ENCODE measurements around the gene HNRNPK. TPM values are rescaled to one million over a fixed set of nuclear protein-coding genes. Genes with fewer than 3 reads are reported as not detected.

The HNRNPK gene
- polyA plus RNA-seq, 1 donor from 2014 or later: 763 TPM

- H3K27me3 Mint-ChIP-seq: no peaks in the 10 kb centered on the region
- H3K9me3 Mint-ChIP-seq: peaks cover 0 to 2% (median 0%) of the 10 kb centered on the region in 3 donors
- H3K27ac Mint-ChIP-seq: no peak overlapping the region
- peaks cover 7% of the 10 kb centered on the region for H3K36me3 Mint-ChIP-seq
- H3K4me3 Mint-ChIP-seq: peak overlapping the region in 1 of 4 donors; percentile 76
- peaks cover 16 to 22% (median 17%) of the 10 kb centered on the region in 3 donors for H3K4me1 Mint-ChIP-seq
Measured at GRCh38 chr9:83986765-83987401, 6.9 kb upstream of the HNRNPK start.

GRCh38 chr9:83986195-83986594, 6.2 kb upstream of the HNRNPK start:
- H3K4me3 Mint-ChIP-seq: peak overlapping the region in 3 of 4 donors; percentile 58 to 82 (median 63)

GRCh38 chr9:83981126-83981871, 1.3 kb upstream of the HNRNPK start:
- Mint-ChIP-seq H3K36me3 (no peaks in the 10 kb centered on the region), H3K4me3 (peak overlapping the region; percentile 98 to 100 (median 100)), H3K9me3 (no peaks in the 10 kb centered on the region), H3K27ac (peak overlapping the region; percentile 98 to 100 (median 99)), H3K27me3 (no peaks in the 10 kb centered on the region), H3K4me1 (peaks cover 26 to 37% (median 27%) of the 10 kb centered on the region in 3 donors)

More at GRCh38 chr9:83986195-83986594, 6.2 kb upstream of the HNRNPK start:
- Mint-ChIP-seq H3K27ac (peak overlapping the region in 2 of 3 donors; percentile 10 to 32), H3K36me3 (peaks cover 6% of the 10 kb centered on the region), H3K9me3 (peaks cover 0 to 2% (median 0%) of the 10 kb centered on the region in 3 donors), H3K4me1 (peaks cover 20 to 28% (median 21%) of the 10 kb centered on the region in 3 donors), H3K27me3 (no peaks in the 10 kb centered on the region)

- H3K4me3 Mint-ChIP-seq: peak within 1 kb of the TSS; percentile 98 to 100 (median 100)
- H3K27ac Mint-ChIP-seq: peak within 1 kb of the TSS; percentile 98 to 100 (median 99)
- no peaks in the 10 kb centered on the region for H3K27me3 Mint-ChIP-seq
- H3K9me3 Mint-ChIP-seq: no peaks in the 10 kb centered on the region
- peaks cover 24 to 40% (median 29%) of the 10 kb centered on the region in 3 donors for H3K4me1 Mint-ChIP-seq
- no peaks in the 10 kb centered on the region for H3K36me3 Mint-ChIP-seq
Measured at GRCh38 chr9:83980395-83981125, 545 bp upstream of the HNRNPK start, which contains the start of gene RMI1. Gene RMI1 (plus strand): TSS chr9:83980805. CDS start chr9:84000987, 20,182 bp downstream.

GRCh38 chr9:83978992-83979811, 813 bp downstream of the HNRNPK start:
- Mint-ChIP-seq H3K4me3 (peak overlapping the region; percentile 98 to 100 (median 100)), H3K9me3 (no peaks in the 10 kb centered on the region), H3K27ac (peak overlapping the region; percentile 98 to 100 (median 99)), H3K27me3 (no peaks in the 10 kb centered on the region), H3K36me3 (peaks cover 3% of the 10 kb centered on the region), H3K4me1 (peaks cover 36 to 52% (median 37%) of the 10 kb centered on the region in 3 donors)

GRCh38 chr9:83977196-83977595, 2.8 kb downstream of the HNRNPK start:
- Mint-ChIP-seq H3K4me3 (peak overlapping the region in 3 of 4 donors; percentile 98 to 100 (median 100)), H3K4me1 (peaks cover 33 to 50% (median 35%) of the 10 kb centered on the region in 3 donors), H3K9me3 (no peaks in the 10 kb centered on the region), H3K27ac (peak overlapping the region in 1 of 3 donors; percentile 99), H3K36me3 (peaks cover 3% of the 10 kb centered on the region), H3K27me3 (no peaks in the 10 kb centered on the region)

- peak overlapping the region in 1 of 3 donors; percentile 49 for H3K27ac Mint-ChIP-seq
- H3K4me1 Mint-ChIP-seq: peaks cover 27 to 53% (median 37%) of the 10 kb centered on the region in 3 donors
- peaks cover 6% of the 10 kb centered on the region for H3K36me3 Mint-ChIP-seq
- H3K4me3 Mint-ChIP-seq: peak overlapping the region in 1 of 4 donors; percentile 74
- H3K27me3 Mint-ChIP-seq: no peaks in the 10 kb centered on the region
- no peaks in the 10 kb centered on the region for H3K9me3 Mint-ChIP-seq
Measured at GRCh38 chr9:83976372-83976771, 3.6 kb downstream of the HNRNPK start.

GRCh38 chr9:83975300-83975699, 4.7 kb downstream of the HNRNPK start:
- H3K9me3 Mint-ChIP-seq: no peaks in the 10 kb centered on the region
- peaks cover 7% of the 10 kb centered on the region for H3K36me3 Mint-ChIP-seq
- no peaks in the 10 kb centered on the region for H3K27me3 Mint-ChIP-seq
- peaks cover 25 to 51% (median 35%) of the 10 kb centered on the region in 3 donors for H3K4me1 Mint-ChIP-seq
- peak overlapping the region in 2 of 4 donors; percentile 10 to 74 for H3K4me3 Mint-ChIP-seq
- peak overlapping the region; percentile 23 to 53 (median 49) for H3K27ac Mint-ChIP-seq

GRCh38 chr9:83972286-83972685, 7.7 kb downstream of the HNRNPK start:
- no peaks in the 10 kb centered on the region for H3K9me3 Mint-ChIP-seq
- H3K27me3 Mint-ChIP-seq: no peaks in the 10 kb centered on the region
- H3K27ac Mint-ChIP-seq: peak overlapping the region in 2 of 3 donors; percentile 26 to 73
- peaks cover 18 to 39% (median 25%) of the 10 kb centered on the region in 3 donors for H3K4me1 Mint-ChIP-seq
- H3K36me3 Mint-ChIP-seq: peaks cover 7% of the 10 kb centered on the region
- H3K4me3 Mint-ChIP-seq: no peak overlapping the region

- H3K4me3 Mint-ChIP-seq: peak overlapping the region in 1 of 4 donors; percentile 35
- H3K27me3 Mint-ChIP-seq: no peaks in the 10 kb centered on the region
- H3K27ac Mint-ChIP-seq: peak overlapping the region in 2 of 3 donors; percentile 26 to 64
- H3K9me3 Mint-ChIP-seq: no peaks in the 10 kb centered on the region
- peaks cover 14 to 42% (median 19%) of the 10 kb centered on the region in 3 donors for H3K4me1 Mint-ChIP-seq
- H3K36me3 Mint-ChIP-seq: peaks cover 7% of the 10 kb centered on the region
Measured at GRCh38 chr9:83971485-83971884, 8.5 kb downstream of the HNRNPK start.

GRCh38 chr9:83969602-83970001, 10.4 kb downstream of the HNRNPK start:
- peaks cover 10 to 25% (median 11%) of the 10 kb centered on the region in 3 donors for H3K4me1 Mint-ChIP-seq
- H3K36me3 Mint-ChIP-seq: peaks cover 4% of the 10 kb centered on the region
- no peak overlapping the region for H3K4me3 Mint-ChIP-seq
- no peaks in the 10 kb centered on the region for H3K9me3 Mint-ChIP-seq
- H3K27ac Mint-ChIP-seq: peak overlapping the region in 1 of 3 donors; percentile 29
- no peaks in the 10 kb centered on the region for H3K27me3 Mint-ChIP-seq

- H3K4me3 Mint-ChIP-seq: no peak overlapping the region
- no peaks in the 10 kb centered on the region for H3K27me3 Mint-ChIP-seq
- H3K36me3 Mint-ChIP-seq: peaks cover 4% of the 10 kb centered on the region
- H3K4me1 Mint-ChIP-seq: peaks cover 5 to 17% (median 7%) of the 10 kb centered on the region in 3 donors
- H3K27ac Mint-ChIP-seq: peak overlapping the region in 2 of 3 donors; percentile 50 to 69
- H3K9me3 Mint-ChIP-seq: no peaks in the 10 kb centered on the region
Measured at GRCh38 chr9:83967073-83967472, 12.9 kb downstream of the HNRNPK start.

GRCh38 chr9:83966209-83966582, 13.8 kb downstream of the HNRNPK start:
- H3K27ac Mint-ChIP-seq: peak overlapping the region; percentile 20 to 91 (median 73)
- H3K4me3 Mint-ChIP-seq: no peak overlapping the region
- peaks cover 3 to 11% (median 7%) of the 10 kb centered on the region in 3 donors for H3K4me1 Mint-ChIP-seq
- H3K27me3 Mint-ChIP-seq: no peaks in the 10 kb centered on the region
- no peaks in the 10 kb centered on the region for H3K9me3 Mint-ChIP-seq
- peaks cover 2% of the 10 kb centered on the region for H3K36me3 Mint-ChIP-seq
